Measurements from ENCODE around the gene ZNF814.
"Not testable (repeated sequence)": the region's sequence is repeated elsewhere in the genome, so short reads cannot be mapped to it uniquely, and the experiment has no call there.

- TF ChIP-seq, protein P1, sequence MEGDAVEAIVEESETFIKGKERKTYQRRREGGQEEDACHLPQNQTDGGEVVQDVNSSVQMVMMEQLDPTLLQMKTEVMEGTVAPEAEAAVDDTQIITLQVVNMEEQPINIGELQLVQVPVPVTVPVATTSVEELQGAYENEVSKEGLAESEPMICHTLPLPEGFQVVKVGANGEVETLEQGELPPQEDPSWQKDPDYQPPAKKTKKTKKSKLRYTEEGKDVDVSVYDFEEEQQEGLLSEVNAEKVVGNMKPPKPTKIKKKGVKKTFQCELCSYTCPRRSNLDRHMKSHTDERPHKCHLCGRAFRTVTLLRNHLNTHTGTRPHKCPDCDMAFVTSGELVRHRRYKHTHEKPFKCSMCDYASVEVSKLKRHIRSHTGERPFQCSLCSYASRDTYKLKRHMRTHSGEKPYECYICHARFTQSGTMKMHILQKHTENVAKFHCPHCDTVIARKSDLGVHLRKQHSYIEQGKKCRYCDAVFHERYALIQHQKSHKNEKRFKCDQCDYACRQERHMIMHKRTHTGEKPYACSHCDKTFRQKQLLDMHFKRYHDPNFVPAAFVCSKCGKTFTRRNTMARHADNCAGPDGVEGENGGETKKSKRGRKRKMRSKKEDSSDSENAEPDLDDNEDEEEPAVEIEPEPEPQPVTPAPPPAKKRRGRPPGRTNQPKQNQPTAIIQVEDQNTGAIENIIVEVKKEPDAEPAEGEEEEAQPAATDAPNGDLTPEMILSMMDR (conservative IDR thresholded peaks at IDR 0.05; ENCODE audit: low read depth, low read length) = not testable (repeated sequence)
- TF ChIP-seq EZH2 (IDR thresholded peaks at IDR 0.05; ENCODE audit: borderline replicate concordance, low read depth, low read length, poor library complexity, severe bottlenecking) = not testable (repeated sequence)
Observed at GRCh38 chr19:57862351-57862750, 26.5 kb downstream of the ZNF814 start.

Data from A673 (cell line).